ENCODE data around the gene SSBP4.

The SSBP4 gene

GRCh38 chr19:18425515-18426415 lies 6.6 kb downstream of the SSBP4 start:
- peak overlapping the region; percentile 36 to 67 (median 59); a peak in 21 of 22 replicates for H3K9ac ChIP-seq
- H3K4me1 ChIP-seq = peaks cover 94 to 99% (median 97%) of the 10 kb centered on the region in 10 experiments

GRCh38 chr19:18426416-18426767 lies 7.2 kb downstream of the SSBP4 start:
- Histone ChIP-seq H3K4me2 (peak overlapping the region; percentile 85 to 98 (median 91)), H3K27me3 (no peaks in the 10 kb centered on the region), H3K4me3 (peak overlapping the region in 2 of 10 experiments; percentile 17 to 22; a peak in 3 of 20 replicates), H3K9ac (peak overlapping the region; percentile 36 to 67 (median 59); a peak in 21 of 22 replicates), H3K36me3 (peaks cover 0 to 31% (median 4%) of the 10 kb centered on the region in 11 experiments; a peak in 10 of 22 replicates), H4K20me1 (peaks cover 61 to 95% (median 67%) of the 10 kb centered on the region in 11 experiments), H3K4me1 (peaks cover 93 to 99% (median 95%) of the 10 kb centered on the region in 10 experiments), H3K9me3 (replicated peaks in 1 of 11) (no peaks in the 10 kb centered on the region), H3K27ac (peak overlapping the region in 8 of 11 experiments; percentile 7 to 69 (median 46); a peak in 14 of 22 replicates)
- no peak for TF ChIP-seq Cebpa-rat (IDR thresholded peaks at IDR 0.05)

More at GRCh38 chr19:18425515-18426415, 6.6 kb downstream of the SSBP4 start:
- H3K27ac ChIP-seq = peak overlapping the region in 8 of 11 experiments; percentile 7 to 69 (median 46); a peak in 15 of 22 replicates
- H3K4me3 ChIP-seq = peak overlapping the region in 2 of 10 experiments; percentile 17 to 22; a peak in 4 of 20 replicates
- no peaks in the 10 kb centered on the region for H3K27me3 ChIP-seq
- H3K36me3 ChIP-seq = peaks cover 0 to 27% (median 2%) of the 10 kb centered on the region in 11 experiments; a peak in 10 of 22 replicates
- TF ChIP-seq Cebpa-rat (IDR thresholded peaks at IDR 0.05) = no peak
- peaks cover 67 to 100% (median 73%) of the 10 kb centered on the region in 11 experiments for H4K20me1 ChIP-seq
- H3K9me3 ChIP-seq (replicated peaks in 1 of 11) = no peaks in the 10 kb centered on the region
- peak overlapping the region; percentile 85 to 98 (median 91) for H3K4me2 ChIP-seq

GRCh38 chr19:18427080-18427742 lies 8.0 kb downstream of the SSBP4 start:
- H3K4me1 ChIP-seq = peaks cover 93 to 99% (median 95%) of the 10 kb centered on the region in 10 experiments
- H3K4me3 ChIP-seq = no peak overlapping the region; a peak in 1 of 20 replicates
- peaks cover 0 to 36% (median 6%) of the 10 kb centered on the region in 11 experiments; a peak in 11 of 22 replicates for H3K36me3 ChIP-seq
- peaks cover 52 to 87% (median 59%) of the 10 kb centered on the region in 11 experiments for H4K20me1 ChIP-seq
- H3K9ac ChIP-seq = peak overlapping the region in 10 of 11 experiments; percentile 11 to 67 (median 58); a peak in 11 of 22 replicates
- TF ChIP-seq Cebpa-rat (IDR thresholded peaks at IDR 0.05) = no peak
- H3K27me3 ChIP-seq = no peaks in the 10 kb centered on the region
- H3K4me2 ChIP-seq = peak overlapping the region; percentile 85 to 98 (median 91)
- H3K27ac ChIP-seq = peak overlapping the region in 3 of 11 experiments; percentile 9 to 69 (median 35); a peak in 5 of 22 replicates
- no peaks in the 10 kb centered on the region for H3K9me3 ChIP-seq (replicated peaks in 1 of 11)

GRCh38 chr19:18427743-18428113 lies 8.5 kb downstream of the SSBP4 start:
- Histone ChIP-seq H3K36me3 (peaks cover 0 to 32% (median 6%) of the 10 kb centered on the region in 11 experiments; a peak in 11 of 22 replicates), H3K4me1 (peaks cover 93 to 99% (median 95%) of the 10 kb centered on the region in 10 experiments), H4K20me1 (peaks cover 47 to 83% (median 54%) of the 10 kb centered on the region in 11 experiments), H3K9ac (peak overlapping the region in 7 of 11 experiments; percentile 11 to 67 (median 59); a peak in 7 of 22 replicates), H3K4me3 (no peak overlapping the region), H3K27me3 (no peaks in the 10 kb centered on the region), H3K4me2 (peak overlapping the region; percentile 85 to 98 (median 91); a peak in 21 of 22 replicates), H3K9me3 (replicated peaks in 1 of 11) (no peaks in the 10 kb centered on the region), H3K27ac (peak overlapping the region in 2 of 11 experiments; percentile 22 to 35; a peak in 4 of 22 replicates)
- TF ChIP-seq Cebpa-rat (IDR thresholded peaks at IDR 0.05) = no peak

GRCh38 chr19:18428173-18428786 lies 9.1 kb downstream of the SSBP4 start:
- Histone ChIP-seq H3K36me3 (peaks cover 0 to 26% (median 6%) of the 10 kb centered on the region in 11 experiments; a peak in 11 of 22 replicates), H3K4me1 (peaks cover 92 to 99% (median 95%) of the 10 kb centered on the region in 10 experiments), H4K20me1 (peaks cover 42 to 78% (median 48%) of the 10 kb centered on the region in 11 experiments), H3K9ac (peak overlapping the region in 10 of 11 experiments; percentile 22 to 79 (median 72); a peak in 19 of 22 replicates), H3K27ac (peak overlapping the region in 10 of 11 experiments; percentile 23 to 89 (median 81); a peak in 19 of 22 replicates), H3K9me3 (replicated peaks in 1 of 11) (no peaks in the 10 kb centered on the region), H3K4me3 (peak overlapping the region in 4 of 10 experiments; percentile 48 to 61 (median 52); a peak in 6 of 20 replicates), H3K27me3 (no peaks in the 10 kb centered on the region), H3K4me2 (peak overlapping the region; percentile 78 to 98 (median 91))
- no peak for TF ChIP-seq Cebpa-rat (IDR thresholded peaks at IDR 0.05)

GRCh38 chr19:18428787-18429674 lies 9.8 kb downstream of the SSBP4 start:
- H3K4me1 ChIP-seq = peaks cover 86 to 93% (median 90%) of the 10 kb centered on the region in 10 experiments
- no peaks in the 10 kb centered on the region for H3K27me3 ChIP-seq
- peaks cover 0 to 27% (median 6%) of the 10 kb centered on the region in 11 experiments; a peak in 11 of 22 replicates for H3K36me3 ChIP-seq
- peaks cover 34 to 70% (median 41%) of the 10 kb centered on the region in 11 experiments for H4K20me1 ChIP-seq
- TF ChIP-seq Cebpa-rat (IDR thresholded peaks at IDR 0.05) = no peak
- peak overlapping the region; percentile 56 to 79 (median 74) for H3K9ac ChIP-seq
- H3K9me3 ChIP-seq (replicated peaks in 1 of 11) = no peaks in the 10 kb centered on the region
- peak overlapping the region; percentile 78 to 98 (median 91) for H3K4me2 ChIP-seq
- peak overlapping the region; percentile 15 to 61 (median 48); a peak in 18 of 20 replicates for H3K4me3 ChIP-seq
- H3K27ac ChIP-seq = peak overlapping the region; percentile 16 to 89 (median 80); a peak in 21 of 22 replicates

- H3K4me2 ChIP-seq = peak overlapping the region; percentile 78 to 98 (median 91)
- peaks cover 87 to 93% (median 90%) of the 10 kb centered on the region in 10 experiments for H3K4me1 ChIP-seq
- no peak for TF ChIP-seq Cebpa-rat (IDR thresholded peaks at IDR 0.05)
- no peaks in the 10 kb centered on the region for H3K9me3 ChIP-seq (replicated peaks in 1 of 11)
- H3K27ac ChIP-seq = peak overlapping the region; percentile 16 to 89 (median 80); a peak in 20 of 22 replicates
- peak overlapping the region; percentile 56 to 79 (median 74) for H3K9ac ChIP-seq
- H3K36me3 ChIP-seq = peaks cover 0 to 35% (median 10%) of the 10 kb centered on the region in 11 experiments; a peak in 14 of 22 replicates
- peak overlapping the region in 9 of 10 experiments; percentile 36 to 61 (median 48); a peak in 17 of 20 replicates for H3K4me3 ChIP-seq
- no peaks in the 10 kb centered on the region for H3K27me3 ChIP-seq
- peaks cover 27 to 71% (median 44%) of the 10 kb centered on the region in 11 experiments for H4K20me1 ChIP-seq
These were observed 10.7 kb downstream of the SSBP4 start for GRCh38 chr19:18429717-18430416.
